GM19372 (cell line): ENCODE results near the gene RPS2.
"Not testable (repeated sequence)": the region's sequence is repeated elsewhere in the genome, so short reads cannot be mapped to it uniquely, and the experiment has no call there.

Source experiments
- ATAC-seq: cut with Tn5 transposase; IDR thresholded peaks from one replicate; pipeline ENCODE4 v1.9.1; 2021; ENCODE audit warnings: mild to moderate bottlenecking, low read depth, moderate library complexity; ENCODE audit not compliant: unreplicated experiment

Gene RPS2

GRCh38 chr16:1924095-1924494, 40.5 kb downstream of the RPS2 start:
- ATAC-seq: no peak

- ATAC-seq: no peak
Measured at GRCh38 chr16:1923299-1924034, 41.2 kb downstream of the RPS2 start.

- ATAC-seq: no peak
Measured at GRCh38 chr16:1922357-1922756, 42.3 kb downstream of the RPS2 start.

- no peak for ATAC-seq
Measured at GRCh38 chr16:1920727-1921171, 43.9 kb downstream of the RPS2 start.

GRCh38 chr16:1920122-1920521, 44.5 kb downstream of the RPS2 start:
- ATAC-seq: not testable (repeated sequence)

GRCh38 chr16:1919327-1919998, 45.2 kb downstream of the RPS2 start:
- no peak for ATAC-seq

GRCh38 chr16:1918351-1919326, 46.0 kb downstream of the RPS2 start, which contains the start of gene HS3ST6:
HS3ST6 (minus strand) TSS chr16:1918415; CDS start chr16:1918323, 92 bp downstream.
- no peak for ATAC-seq

- ATAC-seq: no peak
Measured at GRCh38 chr16:1917665-1918350, 46.8 kb downstream of the RPS2 start.

GRCh38 chr16:1917056-1917664, 47.5 kb downstream of the RPS2 start:
- ATAC-seq: no peak

GRCh38 chr16:1916640-1916990, 48.0 kb downstream of the RPS2 start:
- ATAC-seq: no peak

- no peak for ATAC-seq
Measured at GRCh38 chr16:1915732-1916639, 48.6 kb downstream of the RPS2 start.

- no peak for ATAC-seq
Measured at GRCh38 chr16:1914988-1915387, 49.6 kb downstream of the RPS2 start.

- no peak for ATAC-seq
Measured at GRCh38 chr16:1914084-1914608, 50.5 kb downstream of the RPS2 start.

GRCh38 chr16:1913327-1914083, 51.1 kb downstream of the RPS2 start:
- no peak for ATAC-seq

GRCh38 chr16:1912215-1912543, 52.4 kb downstream of the RPS2 start:
- ATAC-seq: no peak
